Lower lobe of right lung (tissue), 2 donors: ENCODE measurements around the gene PKDCC. TPM values are rescaled to one million over a fixed set of nuclear protein-coding genes. Genes with fewer than 3 reads are reported as not detected.

Experiments
- ATAC-seq, 2 donors: fragments of 200-7000 bp; cut with Tn5 transposase; one replicate each; pipeline ENCODE4 v1.9.1; 2020 to 2022; ENCODE audit warnings: mild to moderate bottlenecking in 2 of 2, moderate library complexity in 2 of 2
- DNase-seq: peaks from one replicate; pipeline ENCODE4 v3.0.0-alpha.2; 2020
- H3K27ac ChIP-seq: fragments of 200-600 bp; one replicate; pipeline ENCODE4 v1.8.0; 2022
- H3K27me3 ChIP-seq: fragments of 200-600 bp; one replicate; pipeline ENCODE4 v1.8.0; 2022; ENCODE audit warnings: low read depth
- H3K36me3 ChIP-seq: fragments of 200-600 bp; one replicate; pipeline ENCODE4 v1.8.0; 2022; ENCODE audit warnings: mild to moderate bottlenecking
- H3K4me1 ChIP-seq: fragments of 200-600 bp; one replicate; pipeline ENCODE4 v1.8.0; 2022
- H3K4me3 ChIP-seq: fragments of 200-600 bp; one replicate; pipeline ENCODE4 v1.8.0; 2022; ENCODE audit warnings: mild to moderate bottlenecking
- H3K9me3 ChIP-seq: fragments of 200-600 bp; one replicate; pipeline ENCODE4 v1.8.0; 2022
- CTCF ChIP-seq: fragments of 200-600 bp; IDR thresholded peaks from one replicate; pipeline ENCODE4 v1.8.0; 2022; ENCODE audit warnings: antibody characterized with exemption, mild to moderate bottlenecking
- intact Hi-C: fragments of 100-400 bp; cut with DNase I; formaldehyde crosslinking; loops from one replicate; pipeline ENCODE4 v1.11.0; 2022
- long read RNA-seq: library from polyadenylated mRNA; unstranded; transcript quantifications from one replicate; pipeline ENCODE4 v2.0.0, GENCODE V29; 2021
- total RNA-seq: library from RNA; stranded (reverse); fragmentation: NEBNext Ultra II Directional; extraction: Animal tissue kit (Norgen Biotek cat#: 25700); gene quantifications from one replicate; pipeline ENCODE4 v1.2.1, GENCODE V29; 2021
- donor health status: DM: no; HTN: yes; CAD: no; lungs with severe emphysema.

PKDCC gene, protein sequence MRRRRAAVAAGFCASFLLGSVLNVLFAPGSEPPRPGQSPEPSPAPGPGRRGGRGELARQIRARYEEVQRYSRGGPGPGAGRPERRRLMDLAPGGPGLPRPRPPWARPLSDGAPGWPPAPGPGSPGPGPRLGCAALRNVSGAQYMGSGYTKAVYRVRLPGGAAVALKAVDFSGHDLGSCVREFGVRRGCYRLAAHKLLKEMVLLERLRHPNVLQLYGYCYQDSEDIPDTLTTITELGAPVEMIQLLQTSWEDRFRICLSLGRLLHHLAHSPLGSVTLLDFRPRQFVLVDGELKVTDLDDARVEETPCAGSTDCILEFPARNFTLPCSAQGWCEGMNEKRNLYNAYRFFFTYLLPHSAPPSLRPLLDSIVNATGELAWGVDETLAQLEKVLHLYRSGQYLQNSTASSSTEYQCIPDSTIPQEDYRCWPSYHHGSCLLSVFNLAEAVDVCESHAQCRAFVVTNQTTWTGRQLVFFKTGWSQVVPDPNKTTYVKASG
- total RNA-seq = 65.8 TPM
- long read RNA-seq, transcript PKDCC-201 (7 exons, 2,502 nt) = major isoform, 31 of 75 reads
- long read RNA-seq, partial matches to known transcripts = 18 of 75 reads
- long read RNA-seq, other reads (novel, unspliced or antisense) = 25 of 75 reads

- DNase-seq (peak; percentile 80), ATAC-seq (peak; percentile 89 to 90)
- intact Hi-C loops = no loop called here
- Histone ChIP-seq H3K27ac (peak within 1 kb of the TSS; percentile 77), H3K9me3 (no peaks in the 10 kb centered on the region), H3K27me3 (peaks cover 10% of the 10 kb centered on the region), H3K4me3 (peak within 1 kb of the TSS; percentile 71), H3K36me3 (no peaks in the 10 kb centered on the region), H3K4me1 (peaks cover 13% of the 10 kb centered on the region)
- TF ChIP-seq CTCF = no peak
Observed at GRCh38 chr2:42047488-42048298, at the start of gene PKDCC. TSS of gene PKDCC (plus strand) at chr2:42048021. CDS start at chr2:42048200, 179 bp downstream.

GRCh38 chr2:41998186-41999127, 49.4 kb upstream of the PKDCC start:
- no peak for TF ChIP-seq CTCF
- no peaks in the 10 kb centered on the region for H3K27me3 ChIP-seq
- H3K4me1 ChIP-seq = no peaks in the 10 kb centered on the region
- no peaks in the 10 kb centered on the region for H3K9me3 ChIP-seq
- ATAC-seq (peak; percentile 59 to 89), DNase-seq (no peak)
- H3K4me3 ChIP-seq = no peak overlapping the region
- no peaks in the 10 kb centered on the region for H3K36me3 ChIP-seq
- intact Hi-C loops = no loop called here
- peak overlapping the region; percentile 25 for H3K27ac ChIP-seq

- peak in 1 of 2 donors; percentile 14 for ATAC-seq
- no peaks in the 10 kb centered on the region for H3K4me1 ChIP-seq
- H3K27ac ChIP-seq = no peak overlapping the region
- DNase-seq = no peak
- TF ChIP-seq CTCF = no peak
- no peak overlapping the region for H3K4me3 ChIP-seq
- intact Hi-C loops = no loop called here
- no peaks in the 10 kb centered on the region for H3K36me3 ChIP-seq
- H3K27me3 ChIP-seq = no peaks in the 10 kb centered on the region
- H3K9me3 ChIP-seq = peaks cover 1% of the 10 kb centered on the region
Observed at GRCh38 chr2:41999128-41999480, 48.7 kb upstream of the PKDCC start.

DNA sequence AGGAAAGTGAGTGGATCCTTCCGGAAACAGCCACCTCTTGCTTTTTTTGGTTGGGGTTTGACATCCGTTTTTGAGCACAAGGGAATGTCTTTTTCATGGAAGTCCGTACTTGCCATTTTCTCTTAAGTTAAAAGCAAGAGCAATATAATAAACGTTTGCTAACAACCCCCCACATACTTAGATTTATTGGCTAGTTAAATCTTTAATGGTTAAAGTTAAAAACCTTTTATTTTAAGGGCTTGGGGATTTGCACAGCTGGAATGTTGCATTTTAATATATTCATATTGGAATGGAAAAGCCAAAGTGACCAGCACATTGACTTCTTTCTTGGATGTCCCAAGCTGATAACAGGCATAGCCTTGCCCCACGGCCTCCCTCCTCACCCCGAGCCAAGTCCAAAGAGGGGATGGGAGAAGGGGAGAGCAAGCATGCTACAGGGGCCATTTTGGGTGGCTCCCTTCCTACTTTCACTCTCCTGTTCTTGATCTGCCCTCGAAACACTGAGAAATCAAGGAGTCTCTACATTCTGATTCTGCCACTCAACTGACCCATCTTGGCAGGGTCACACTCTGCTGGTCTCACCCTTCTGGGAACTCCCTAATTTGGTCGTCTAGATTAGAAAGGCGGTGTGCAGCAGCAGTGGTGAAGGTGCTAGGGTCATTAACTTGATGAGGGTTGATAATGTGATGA, 48.1 kb upstream of the PKDCC start:
- Histone ChIP-seq H3K9me3 (peaks cover 6% of the 10 kb centered on the region), H3K4me1 (no peaks in the 10 kb centered on the region), H3K27ac (no peak overlapping the region), H3K36me3 (no peaks in the 10 kb centered on the region), H3K27me3 (no peaks in the 10 kb centered on the region), H3K4me3 (no peak overlapping the region)
- DNase-seq (no peak), ATAC-seq (no peak)
- intact Hi-C loops = no loop called here
- no peak for TF ChIP-seq CTCF
